ENCODE data around the gene SYT15. TPM values are rescaled to one million over a fixed set of nuclear protein-coding genes. Genes with fewer than 3 reads are reported as not detected.
"Not testable (repeated sequence)": the region's sequence is repeated elsewhere in the genome, so short reads cannot be mapped to it uniquely, and the experiment has no call there.

Gene SYT15
- total RNA-seq, 4 donors from 2014 or later: 0.32 to 0.80 (median 0.39) TPM

DNA sequence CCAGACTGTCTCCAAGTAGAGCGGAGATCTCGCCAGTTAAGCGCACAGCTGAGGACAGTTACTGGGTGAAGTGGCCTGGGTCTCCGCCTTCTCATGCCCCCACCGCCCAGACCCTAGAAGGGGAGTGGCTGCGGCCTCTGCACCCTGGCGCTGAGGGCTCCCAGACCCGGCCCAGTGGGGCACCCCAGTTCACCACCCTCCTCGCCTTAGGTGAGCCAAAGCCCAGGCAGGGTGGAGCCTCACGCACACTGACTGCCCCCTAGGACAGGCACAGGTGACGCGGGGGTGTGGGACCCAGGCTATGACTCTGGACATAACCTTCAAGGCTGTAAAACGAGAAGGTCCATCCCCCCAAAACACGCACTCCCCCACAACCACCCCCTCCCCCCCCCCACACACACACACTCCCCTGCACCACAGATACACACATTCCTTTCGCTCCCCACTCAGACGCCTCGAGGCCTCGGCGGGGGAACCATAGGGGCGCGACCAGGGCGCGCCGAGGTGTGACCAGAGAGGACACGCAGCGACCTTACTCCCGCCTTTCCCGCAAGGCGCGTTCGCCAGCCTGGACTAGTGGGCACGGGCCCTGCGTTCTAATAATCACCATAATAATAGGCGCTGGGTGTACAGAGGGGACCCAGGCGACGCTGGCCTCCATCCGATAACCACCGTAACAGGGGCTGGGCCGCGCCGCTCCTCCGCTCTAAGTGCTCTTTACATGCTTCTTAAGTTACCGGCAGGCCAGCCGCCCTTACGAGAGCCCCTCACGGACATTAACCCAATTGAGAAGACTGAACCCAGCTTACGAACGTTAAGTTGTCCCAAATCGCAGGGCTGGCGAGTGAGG lies 1.1 kb upstream of the SYT15 start:
- H3K27me3 ChIP-seq; H3K9me3 ChIP-seq; in situ Hi-C loops (cut with MboI; ENCODE audit: low pct_ligation_motif_present in 1 of 4, low pct_unique_long_range_greater_than_20kb in 1 of 4, low sequenced_read_pairs in 3 of 4); H3K27ac ChIP-seq; H3K36me3 ChIP-seq; H3K4me3 ChIP-seq; H3K4me1 ChIP-seq; DNase-seq; intact Hi-C loops (cut with DNase I; ENCODE audit: low total_unique reads): not testable (repeated sequence)
- WGBS, 2 donors (ENCODE audit: low coverage in 1 of 2): 37% methylated on average over 10 of the region's 50 CpGs; no CpG with 5 or more reads in 1 of the 2 donors

GRCh38 chr10:46579378-46579777 lies 450 bp downstream of the SYT15 start:
- in situ Hi-C loops (cut with MboI; ENCODE audit: low pct_ligation_motif_present in 1 of 4, low pct_unique_long_range_greater_than_20kb in 1 of 4, low sequenced_read_pairs in 3 of 4); H3K4me3 ChIP-seq; H3K4me1 ChIP-seq; DNase-seq; H3K9me3 ChIP-seq; H3K27ac ChIP-seq; intact Hi-C loops (cut with DNase I; ENCODE audit: low total_unique reads); H3K36me3 ChIP-seq; H3K27me3 ChIP-seq: not testable (repeated sequence)
- no CpG with 5 or more reads among the region's 21 CpGs for WGBS, 2 donors (ENCODE audit: low coverage in 1 of 2)

DNA sequence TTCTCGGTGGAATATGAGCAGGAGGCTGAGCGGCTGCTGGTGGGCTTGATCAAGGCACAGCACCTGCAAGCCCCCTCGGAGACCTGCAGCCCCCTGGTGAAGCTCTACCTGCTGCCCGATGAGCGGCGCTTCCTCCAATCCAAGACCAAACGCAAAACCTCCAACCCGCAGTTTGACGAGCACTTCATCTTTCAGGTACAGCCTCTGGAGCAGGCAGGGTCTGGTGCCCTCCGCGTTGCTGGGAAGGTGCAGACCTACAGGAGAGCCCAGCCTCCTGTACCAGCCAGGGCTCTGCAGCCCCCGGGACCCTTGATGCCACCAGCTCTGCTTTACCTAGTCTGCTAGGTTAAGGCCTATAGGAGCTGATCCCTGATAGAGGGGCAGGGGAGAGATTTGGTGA lies 3.1 kb downstream of the SYT15 start:
- H3K9me3 ChIP-seq; H3K27ac ChIP-seq; H3K4me3 ChIP-seq; H3K36me3 ChIP-seq; intact Hi-C loops (cut with DNase I; ENCODE audit: low total_unique reads); H3K27me3 ChIP-seq; in situ Hi-C loops (cut with MboI; ENCODE audit: low pct_ligation_motif_present in 1 of 4, low pct_unique_long_range_greater_than_20kb in 1 of 4, low sequenced_read_pairs in 3 of 4); DNase-seq; H3K4me1 ChIP-seq: not testable (repeated sequence)
- no CpG with 5 or more reads among the region's 12 CpGs for WGBS, 2 donors (ENCODE audit: low coverage in 1 of 2)

GRCh38 chr10:46582568-46582967 lies 3.6 kb downstream of the SYT15 start:
- H3K36me3 ChIP-seq; H3K27ac ChIP-seq; DNase-seq; in situ Hi-C loops (cut with MboI; ENCODE audit: low pct_ligation_motif_present in 1 of 4, low pct_unique_long_range_greater_than_20kb in 1 of 4, low sequenced_read_pairs in 3 of 4); H3K27me3 ChIP-seq; H3K4me3 ChIP-seq; H3K4me1 ChIP-seq; intact Hi-C loops (cut with DNase I; ENCODE audit: low total_unique reads); H3K9me3 ChIP-seq: not testable (repeated sequence)
- no CpG with 5 or more reads among the region's 11 CpGs for WGBS, 2 donors (ENCODE audit: low coverage in 1 of 2)

GRCh38 chr10:46584196-46584595 lies 5.3 kb downstream of the SYT15 start:
- DNase-seq; H3K4me3 ChIP-seq; intact Hi-C loops (cut with DNase I; ENCODE audit: low total_unique reads); H3K27ac ChIP-seq; H3K27me3 ChIP-seq; H3K36me3 ChIP-seq; in situ Hi-C loops (cut with MboI; ENCODE audit: low pct_ligation_motif_present in 1 of 4, low pct_unique_long_range_greater_than_20kb in 1 of 4, low sequenced_read_pairs in 3 of 4); H3K4me1 ChIP-seq; H3K9me3 ChIP-seq: not testable (repeated sequence)
- WGBS, 2 donors (ENCODE audit: low coverage in 1 of 2): 93% methylated on average over 6 of the region's 11 CpGs; no CpG with 5 or more reads in 1 of the 2 donors

- intact Hi-C loops (cut with DNase I; ENCODE audit: low total_unique reads); DNase-seq; H3K27ac ChIP-seq; in situ Hi-C loops (cut with MboI; ENCODE audit: low pct_ligation_motif_present in 1 of 4, low pct_unique_long_range_greater_than_20kb in 1 of 4, low sequenced_read_pairs in 3 of 4); H3K27me3 ChIP-seq; H3K4me1 ChIP-seq; H3K36me3 ChIP-seq; H3K4me3 ChIP-seq; H3K9me3 ChIP-seq: not testable (repeated sequence)
- no CpG with 5 or more reads among the region's 13 CpGs for WGBS, 2 donors (ENCODE audit: low coverage in 1 of 2)
Measured at GRCh38 chr10:46585246-46585645, 6.3 kb downstream of the SYT15 start.

DNA sequence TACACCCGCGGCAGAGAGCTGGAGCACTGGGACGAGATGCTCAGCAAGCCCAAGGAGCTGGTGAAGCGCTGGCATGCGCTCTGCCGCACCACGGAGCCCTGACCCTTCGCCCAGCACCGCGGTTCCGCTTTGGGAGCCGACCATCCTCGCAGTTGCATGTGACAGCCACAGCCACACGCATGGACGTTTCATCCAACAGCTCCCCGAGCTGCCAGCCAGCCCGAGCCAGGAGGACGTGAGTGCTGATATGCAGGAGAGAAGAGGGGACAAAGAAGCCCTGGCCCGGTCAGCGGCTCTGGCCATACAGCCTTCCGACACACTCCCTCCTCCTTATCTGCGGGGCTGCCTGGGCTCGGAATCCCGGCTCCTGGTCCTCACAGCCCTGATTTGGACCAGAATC lies 8.6 kb downstream of the SYT15 start:
- H3K36me3 ChIP-seq; DNase-seq; intact Hi-C loops (cut with DNase I; ENCODE audit: low total_unique reads); H3K27me3 ChIP-seq; in situ Hi-C loops (cut with MboI; ENCODE audit: low pct_ligation_motif_present in 1 of 4, low pct_unique_long_range_greater_than_20kb in 1 of 4, low sequenced_read_pairs in 3 of 4); H3K27ac ChIP-seq; H3K4me1 ChIP-seq; H3K9me3 ChIP-seq; H3K4me3 ChIP-seq: not testable (repeated sequence)
- WGBS, 2 donors (ENCODE audit: low coverage in 1 of 2): no CpG with 5 or more reads among the region's 24 CpGs

- in situ Hi-C loops (cut with MboI; ENCODE audit: low pct_ligation_motif_present in 1 of 4, low pct_unique_long_range_greater_than_20kb in 1 of 4, low sequenced_read_pairs in 3 of 4); H3K27me3 ChIP-seq; H3K36me3 ChIP-seq; H3K9me3 ChIP-seq; intact Hi-C loops (cut with DNase I; ENCODE audit: low total_unique reads); DNase-seq; H3K4me3 ChIP-seq; H3K27ac ChIP-seq; H3K4me1 ChIP-seq: not testable (repeated sequence)
- no CpG with 5 or more reads among the region's 3 CpGs for WGBS, 2 donors (ENCODE audit: low coverage in 1 of 2)
Measured at GRCh38 chr10:46588221-46588620, 9.3 kb downstream of the SYT15 start.

- WGBS, 2 donors (ENCODE audit: low coverage in 1 of 2): no CpG with 5 or more reads among the region's 3 CpGs
- H3K27me3 ChIP-seq; H3K9me3 ChIP-seq; DNase-seq; H3K27ac ChIP-seq; in situ Hi-C loops (cut with MboI; ENCODE audit: low pct_ligation_motif_present in 1 of 4, low pct_unique_long_range_greater_than_20kb in 1 of 4, low sequenced_read_pairs in 3 of 4); H3K36me3 ChIP-seq; H3K4me3 ChIP-seq; H3K4me1 ChIP-seq; intact Hi-C loops (cut with DNase I; ENCODE audit: low total_unique reads): not testable (repeated sequence)
Measured at GRCh38 chr10:46589589-46589988, 10.7 kb downstream of the SYT15 start.

GRCh38 chr10:46591053-46591452 lies 12.1 kb downstream of the SYT15 start:
- intact Hi-C loops (cut with DNase I; ENCODE audit: low total_unique reads): not testable (repeated sequence)

GRCh38 chr10:46593307-46593706 lies 14.4 kb downstream of the SYT15 start:
- H3K27me3 ChIP-seq; intact Hi-C loops (cut with DNase I; ENCODE audit: low total_unique reads); H3K36me3 ChIP-seq; H3K9me3 ChIP-seq; H3K27ac ChIP-seq; DNase-seq; H3K4me3 ChIP-seq; in situ Hi-C loops (cut with MboI; ENCODE audit: low pct_ligation_motif_present in 1 of 4, low pct_unique_long_range_greater_than_20kb in 1 of 4, low sequenced_read_pairs in 3 of 4); H3K4me1 ChIP-seq: not testable (repeated sequence)
- WGBS, 2 donors (ENCODE audit: low coverage in 1 of 2): 95% methylated on average over 13 of the region's 13 CpGs; no CpG with 5 or more reads in 1 of the 2 donors

More at GRCh38 chr10:46591053-46591452, 12.1 kb downstream of the SYT15 start:
- H3K4me1 ChIP-seq; H3K27ac ChIP-seq; H3K27me3 ChIP-seq; H3K36me3 ChIP-seq; H3K4me3 ChIP-seq; in situ Hi-C loops (cut with MboI; ENCODE audit: low pct_ligation_motif_present in 1 of 4, low pct_unique_long_range_greater_than_20kb in 1 of 4, low sequenced_read_pairs in 3 of 4); H3K9me3 ChIP-seq; DNase-seq: not testable (repeated sequence)
- 100% methylated on average over 1 of the region's 8 CpGs; no CpG with 5 or more reads in 1 of the 2 donors for WGBS, 2 donors (ENCODE audit: low coverage in 1 of 2)
